ENCODE results near the gene FAM25A.
"Not testable (repeated sequence)": the region's sequence is repeated elsewhere in the genome, so short reads cannot be mapped to it uniquely, and the experiment has no call there.

The FAM25A gene

DNA sequence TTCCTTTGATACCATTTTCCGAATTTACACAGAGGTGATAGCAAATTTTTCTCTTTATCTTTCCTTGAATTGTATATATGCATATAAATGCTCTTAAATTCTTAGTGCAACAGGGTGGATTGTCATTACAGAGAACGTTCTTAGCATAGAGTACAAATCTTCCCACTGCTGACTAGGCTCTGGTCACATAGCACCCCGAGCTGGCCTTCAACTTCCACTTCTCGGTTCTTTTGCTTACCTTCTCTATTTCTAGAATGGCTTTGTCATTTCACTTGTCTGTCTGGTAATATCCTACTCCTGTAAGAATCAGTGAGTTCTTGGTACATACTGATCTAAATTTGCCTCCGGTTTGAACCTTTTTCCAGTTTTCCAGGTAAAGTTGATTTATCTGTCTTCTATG, 38.4 kb upstream of the FAM25A start:
- H3K27me3 ChIP-seq (ENCODE audit: control insufficient read depth, insufficient read depth, low read length), result no peaks in the 10 kb centered on the region
- no peak overlapping the region for H3K4me3 ChIP-seq (ENCODE audit: low read length)
- DNase-seq (ENCODE audit: low read depth, low spot score), result no peak
- no peak overlapping the region for H3K27ac ChIP-seq (ENCODE audit: low read length)
- H3K9me3 ChIP-seq (ENCODE audit: control insufficient read depth, insufficient read depth, low read length), result no peaks in the 10 kb centered on the region
- H3K36me3 ChIP-seq (ENCODE audit: control insufficient read depth, insufficient read depth, low read length), result no peaks in the 10 kb centered on the region
- no peaks in the 10 kb centered on the region for H3K4me1 ChIP-seq (ENCODE audit: control insufficient read depth, insufficient read depth, low read length)
- no CpG with 5 or more reads among the region's 5 CpGs for WGBS (ENCODE audit: insufficient coverage, insufficient read length)

DNA sequence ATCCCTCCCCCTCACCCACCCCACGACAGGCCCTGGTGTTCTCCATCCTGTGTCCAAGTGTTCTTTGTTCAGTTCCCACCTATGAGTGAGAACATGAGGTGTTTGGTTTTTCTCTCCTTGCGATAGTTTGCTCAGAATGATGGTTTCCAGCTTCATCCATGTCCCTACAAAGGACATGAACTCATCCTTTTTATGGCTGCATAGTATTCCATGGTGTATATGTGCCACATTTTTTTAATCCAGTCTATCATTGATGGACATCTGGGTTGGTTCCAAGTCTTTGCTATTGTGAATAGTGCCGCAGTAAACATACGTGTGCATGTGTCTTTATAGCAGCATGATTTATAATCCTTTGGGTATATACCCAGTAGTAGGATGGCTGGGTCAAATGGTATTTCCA, 35.6 kb upstream of the FAM25A start:
- not testable (repeated sequence) for H3K4me1 ChIP-seq (ENCODE audit: control insufficient read depth, insufficient read depth, low read length); H3K27me3 ChIP-seq (ENCODE audit: control insufficient read depth, insufficient read depth, low read length); H3K4me3 ChIP-seq (ENCODE audit: low read length); H3K36me3 ChIP-seq (ENCODE audit: control insufficient read depth, insufficient read depth, low read length); H3K27ac ChIP-seq (ENCODE audit: low read length); H3K9me3 ChIP-seq (ENCODE audit: control insufficient read depth, insufficient read depth, low read length); DNase-seq (ENCODE audit: low read depth, low spot score)
- no CpG with 5 or more reads among the region's 4 CpGs for WGBS (ENCODE audit: insufficient coverage, insufficient read length)

DNA sequence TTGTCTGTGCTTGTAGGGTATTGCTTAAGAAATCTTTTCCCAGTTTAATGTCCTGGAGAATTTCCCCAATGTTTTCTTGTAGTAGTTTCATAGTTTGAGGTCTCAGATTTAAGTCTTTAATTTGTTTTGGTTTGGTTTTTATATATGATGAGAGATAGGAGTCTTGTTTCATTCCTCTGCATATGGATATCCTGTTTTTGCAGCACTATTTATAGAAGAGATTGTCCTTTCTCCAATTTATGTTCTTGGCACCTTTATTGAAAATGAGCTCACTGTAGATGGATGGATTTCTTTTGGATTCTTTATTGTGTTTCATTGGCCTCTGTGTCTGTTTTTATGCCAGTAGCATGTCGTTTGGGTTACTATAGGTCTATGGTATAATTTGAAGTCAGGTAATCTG, 31.6 kb upstream of the FAM25A start:
- WGBS (ENCODE audit: insufficient coverage, insufficient read length), result no CpG with 5 or more reads among the region's 1 CpG
- DNase-seq (ENCODE audit: low read depth, low spot score), result no peak
- Histone ChIP-seq H3K27ac (ENCODE audit: low read length) (no peak overlapping the region), H3K9me3 (ENCODE audit: control insufficient read depth, insufficient read depth, low read length) (no peaks in the 10 kb centered on the region), H3K4me1 (ENCODE audit: control insufficient read depth, insufficient read depth, low read length) (0 out of 2 replicates have a peak, but pooled peaks cover 1% of the 10 kb centered on the region), H3K27me3 (ENCODE audit: control insufficient read depth, insufficient read depth, low read length) (no peaks in the 10 kb centered on the region), H3K36me3 (ENCODE audit: control insufficient read depth, insufficient read depth, low read length) (no peaks in the 10 kb centered on the region), H3K4me3 (ENCODE audit: low read length) (no peak overlapping the region)

DNA sequence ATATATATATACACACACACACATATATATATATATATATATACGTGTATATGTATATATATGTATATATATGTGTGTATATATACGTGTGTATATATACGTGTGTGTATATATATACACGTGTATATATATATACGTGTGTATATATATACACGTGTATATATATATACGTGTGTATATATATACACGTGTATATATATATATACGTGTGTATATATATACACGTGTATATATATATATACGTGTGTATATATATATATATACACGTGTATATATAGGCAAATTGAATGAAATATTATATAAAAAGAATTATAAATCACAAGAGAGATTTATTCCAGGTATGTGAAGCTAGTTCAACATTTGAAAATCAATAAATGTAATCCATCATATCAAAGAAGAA, 28.7 kb upstream of the FAM25A start:
- H3K4me3 ChIP-seq (ENCODE audit: low read length); H3K4me1 ChIP-seq (ENCODE audit: control insufficient read depth, insufficient read depth, low read length); DNase-seq (ENCODE audit: low read depth, low spot score); H3K27me3 ChIP-seq (ENCODE audit: control insufficient read depth, insufficient read depth, low read length); H3K27ac ChIP-seq (ENCODE audit: low read length); H3K9me3 ChIP-seq (ENCODE audit: control insufficient read depth, insufficient read depth, low read length); H3K36me3 ChIP-seq (ENCODE audit: control insufficient read depth, insufficient read depth, low read length): not testable (repeated sequence)
- no CpG with 5 or more reads among the region's 12 CpGs for WGBS (ENCODE audit: insufficient coverage, insufficient read length)

DNA sequence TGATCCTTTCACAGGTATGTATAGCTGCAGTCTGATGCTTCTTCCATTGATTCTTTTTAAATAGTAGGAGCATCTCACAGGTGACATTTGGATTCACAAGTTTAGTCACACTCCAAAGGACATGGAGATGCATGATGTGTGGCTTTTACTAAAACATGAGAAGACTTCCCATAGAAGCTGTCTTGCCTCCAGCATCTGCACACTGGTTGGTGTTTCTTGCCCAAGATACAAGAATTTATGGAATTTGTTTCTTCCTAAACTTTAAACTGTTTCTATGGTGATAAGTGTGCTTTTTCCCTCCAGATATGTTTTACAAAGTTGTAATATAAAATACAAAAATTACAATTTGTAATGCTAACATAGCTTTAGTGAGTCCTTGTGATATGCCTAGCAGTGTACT, 27.6 kb upstream of the FAM25A start:
- Histone ChIP-seq H3K27me3 (ENCODE audit: control insufficient read depth, insufficient read depth, low read length) (no peaks in the 10 kb centered on the region), H3K27ac (ENCODE audit: low read length) (no peak overlapping the region), H3K4me1 (ENCODE audit: control insufficient read depth, insufficient read depth, low read length) (no peaks in the 10 kb centered on the region), H3K36me3 (ENCODE audit: control insufficient read depth, insufficient read depth, low read length) (no peaks in the 10 kb centered on the region), H3K4me3 (ENCODE audit: low read length) (no peak overlapping the region), H3K9me3 (ENCODE audit: control insufficient read depth, insufficient read depth, low read length) (no peaks in the 10 kb centered on the region)
- DNase-seq (ENCODE audit: low read depth, low spot score), result no peak

DNA sequence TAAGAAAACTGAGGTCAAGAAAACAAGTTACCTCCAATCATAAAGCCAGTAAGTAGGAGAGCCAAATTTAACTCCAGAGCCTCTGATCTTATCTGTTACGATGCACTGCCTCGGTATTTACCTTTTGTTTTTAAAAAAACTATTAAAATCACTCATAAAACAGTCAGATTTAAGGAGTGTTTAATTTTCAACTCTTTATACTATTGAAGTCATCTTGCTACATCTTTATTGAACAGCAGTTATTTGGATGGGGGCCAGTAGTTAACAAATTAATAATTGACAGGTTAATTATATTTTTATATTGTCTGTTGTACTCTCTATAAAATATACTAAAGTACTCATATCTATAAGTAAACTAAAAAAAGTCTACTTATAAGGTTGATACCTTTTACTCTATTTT, 27.2 kb upstream of the FAM25A start:
- no peaks in the 10 kb centered on the region for H3K9me3 ChIP-seq (ENCODE audit: control insufficient read depth, insufficient read depth, low read length)
- DNase-seq (ENCODE audit: low read depth, low spot score), result no peak
- H3K27me3 ChIP-seq (ENCODE audit: control insufficient read depth, insufficient read depth, low read length), result no peaks in the 10 kb centered on the region
- H3K27ac ChIP-seq (ENCODE audit: low read length), result no peak overlapping the region
- H3K4me1 ChIP-seq (ENCODE audit: control insufficient read depth, insufficient read depth, low read length), result no peaks in the 10 kb centered on the region
- no CpG with 5 or more reads among the region's 2 CpGs for WGBS (ENCODE audit: insufficient coverage, insufficient read length)
- no peak overlapping the region for H3K4me3 ChIP-seq (ENCODE audit: low read length)
- no peaks in the 10 kb centered on the region for H3K36me3 ChIP-seq (ENCODE audit: control insufficient read depth, insufficient read depth, low read length)

DNA sequence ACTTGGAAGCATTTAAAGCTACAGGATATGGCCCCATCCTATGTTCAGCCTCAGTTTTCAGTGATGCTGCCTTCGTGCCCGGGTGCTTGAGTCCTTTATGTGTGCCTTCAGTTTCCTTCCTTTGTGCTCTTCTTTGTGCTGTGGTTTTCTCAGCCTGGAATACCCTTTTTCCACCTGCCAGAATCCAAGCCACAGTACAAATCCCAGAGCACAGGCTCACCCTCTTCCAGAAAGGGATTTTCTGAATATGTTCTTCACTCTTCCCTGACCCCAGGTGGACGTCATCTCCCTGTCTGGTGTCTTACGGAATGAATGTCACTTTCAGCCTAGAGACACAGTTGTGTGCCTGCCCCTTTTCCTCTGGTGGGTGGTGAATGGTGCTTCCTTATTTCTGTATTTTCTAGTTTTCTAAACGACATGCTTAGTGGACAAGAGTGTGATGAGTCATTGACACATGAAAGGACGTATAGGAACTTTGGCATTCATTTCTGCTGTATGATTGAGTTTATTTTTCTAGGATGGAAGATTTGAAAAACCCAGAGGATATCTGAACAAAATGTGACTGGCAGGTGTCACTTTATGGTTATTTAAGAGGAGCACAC, 20.2 kb upstream of the FAM25A start:
- not testable (repeated sequence) for H3K4me3 ChIP-seq (ENCODE audit: low read length); H3K4me1 ChIP-seq (ENCODE audit: control insufficient read depth, insufficient read depth, low read length); H3K36me3 ChIP-seq (ENCODE audit: control insufficient read depth, insufficient read depth, low read length); H3K27me3 ChIP-seq (ENCODE audit: control insufficient read depth, insufficient read depth, low read length); H3K27ac ChIP-seq (ENCODE audit: low read length); H3K9me3 ChIP-seq (ENCODE audit: control insufficient read depth, insufficient read depth, low read length); DNase-seq (ENCODE audit: low read depth, low spot score)
- WGBS (ENCODE audit: insufficient coverage, insufficient read length), result no CpG with 5 or more reads among the region's 6 CpGs

DNA sequence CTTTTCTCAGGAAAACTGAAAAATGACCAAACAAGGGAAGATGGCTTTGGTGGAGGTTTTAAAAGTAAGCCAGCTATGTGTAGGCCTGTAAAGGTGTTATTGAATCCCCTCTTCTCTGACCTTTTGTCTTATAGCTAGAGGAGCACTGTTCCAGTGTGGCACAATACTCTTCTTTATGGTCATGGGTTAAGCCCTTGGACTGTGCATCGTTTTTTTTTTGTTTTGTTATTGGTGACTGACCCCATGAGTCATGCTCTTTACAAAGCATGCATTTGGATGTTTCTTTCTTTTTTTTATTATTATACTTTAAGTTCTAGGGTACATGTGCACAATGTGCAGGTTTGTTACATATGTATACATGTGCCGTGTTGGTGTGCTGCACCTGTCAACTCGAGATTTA, 19.6 kb upstream of the FAM25A start:
- DNase-seq (ENCODE audit: low read depth, low spot score), result no peak
- Histone ChIP-seq H3K36me3 (ENCODE audit: control insufficient read depth, insufficient read depth, low read length) (no peaks in the 10 kb centered on the region), H3K4me3 (ENCODE audit: low read length) (no peak overlapping the region), H3K27ac (ENCODE audit: low read length) (no peak overlapping the region), H3K27me3 (ENCODE audit: control insufficient read depth, insufficient read depth, low read length) (no peaks in the 10 kb centered on the region), H3K9me3 (ENCODE audit: control insufficient read depth, insufficient read depth, low read length) (no peaks in the 10 kb centered on the region), H3K4me1 (ENCODE audit: control insufficient read depth, insufficient read depth, low read length) (no peaks in the 10 kb centered on the region)
- no CpG with 5 or more reads among the region's 3 CpGs for WGBS (ENCODE audit: insufficient coverage, insufficient read length)

DNA sequence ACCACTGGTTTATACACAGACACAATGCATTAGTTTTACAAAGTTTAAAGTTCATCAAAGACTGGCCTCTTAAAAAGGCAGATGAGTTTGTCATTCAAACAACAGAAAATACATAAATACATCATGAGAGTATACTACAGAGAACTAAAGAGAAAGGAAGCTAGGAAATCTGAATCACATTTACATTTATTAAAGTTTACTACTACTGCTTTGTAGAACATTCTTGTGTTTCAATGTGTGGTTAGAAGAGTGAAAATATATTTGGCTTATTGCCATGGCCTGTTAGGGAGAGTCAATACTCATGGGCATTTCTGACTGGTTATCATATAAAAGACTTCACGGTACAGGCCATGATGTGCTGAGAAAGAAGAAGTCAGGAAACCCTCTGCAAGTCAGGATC, 13.0 kb upstream of the FAM25A start:
- no CpG with 5 or more reads among the region's 1 CpG for whole genome bisulfite sequencing (ENCODE audit: insufficient coverage, insufficient read length)
- not testable (repeated sequence) for H3K4me3 ChIP-seq (ENCODE audit: low read length); H3K36me3 ChIP-seq (ENCODE audit: control insufficient read depth, insufficient read depth, low read length); H3K27ac ChIP-seq (ENCODE audit: low read length); H3K4me1 ChIP-seq (ENCODE audit: control insufficient read depth, insufficient read depth, low read length); H3K9me3 ChIP-seq (ENCODE audit: control insufficient read depth, insufficient read depth, low read length); H3K27me3 ChIP-seq (ENCODE audit: control insufficient read depth, insufficient read depth, low read length); DNase-seq (ENCODE audit: low read depth, low spot score)

DNA sequence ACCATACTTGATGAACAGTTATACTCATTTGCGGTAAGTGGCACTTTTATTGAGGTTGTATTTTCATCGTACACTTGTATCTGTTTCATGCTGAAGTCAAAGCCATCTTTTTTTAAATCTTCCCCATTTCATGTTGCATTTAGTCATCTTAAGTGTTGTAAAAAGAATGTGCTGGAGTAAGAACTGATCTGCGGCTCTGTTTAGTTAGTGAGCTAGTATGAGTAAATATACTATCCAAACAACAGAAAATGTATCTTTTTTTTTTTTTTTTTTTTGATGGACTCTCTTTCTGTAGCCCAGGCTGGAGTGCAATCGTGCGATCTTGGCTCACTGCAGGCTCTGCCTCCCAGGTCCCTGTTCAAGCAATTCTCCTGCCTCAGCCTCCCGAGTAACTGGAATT, 12.4 kb upstream of the FAM25A start:
- H3K9me3 ChIP-seq (ENCODE audit: control insufficient read depth, insufficient read depth, low read length); H3K27me3 ChIP-seq (ENCODE audit: control insufficient read depth, insufficient read depth, low read length); H3K36me3 ChIP-seq (ENCODE audit: control insufficient read depth, insufficient read depth, low read length); H3K4me3 ChIP-seq (ENCODE audit: low read length); H3K27ac ChIP-seq (ENCODE audit: low read length); DNase-seq (ENCODE audit: low read depth, low spot score); H3K4me1 ChIP-seq (ENCODE audit: control insufficient read depth, insufficient read depth, low read length): not testable (repeated sequence)
- WGBS (ENCODE audit: insufficient coverage, insufficient read length), result no CpG with 5 or more reads among the region's 6 CpGs

DNA sequence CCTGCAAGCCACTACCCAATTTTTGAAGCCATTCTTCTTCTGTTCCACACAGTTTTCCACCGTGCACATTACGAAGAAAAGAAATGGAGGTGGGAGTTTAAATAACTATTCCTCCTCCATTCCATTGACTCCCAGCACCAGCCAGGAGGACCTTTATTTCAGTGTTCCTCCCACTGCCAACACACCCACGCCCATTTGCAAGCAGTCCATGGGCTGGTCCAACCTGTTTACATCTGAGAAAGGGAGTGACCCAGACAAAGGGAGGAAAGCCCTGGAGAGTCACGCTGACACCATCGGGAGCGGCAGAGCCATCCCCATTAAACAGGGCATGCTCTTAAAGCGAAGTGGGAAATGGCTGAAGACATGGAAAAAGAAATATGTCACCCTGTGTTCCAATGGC, 11.8 kb upstream of the FAM25A start:
- H3K36me3 ChIP-seq (ENCODE audit: control insufficient read depth, insufficient read depth, low read length); H3K27me3 ChIP-seq (ENCODE audit: control insufficient read depth, insufficient read depth, low read length); H3K4me1 ChIP-seq (ENCODE audit: control insufficient read depth, insufficient read depth, low read length); DNase-seq (ENCODE audit: low read depth, low spot score); H3K9me3 ChIP-seq (ENCODE audit: control insufficient read depth, insufficient read depth, low read length); H3K4me3 ChIP-seq (ENCODE audit: low read length); H3K27ac ChIP-seq (ENCODE audit: low read length): not testable (repeated sequence)
- no CpG with 5 or more reads among the region's 7 CpGs for WGBS (ENCODE audit: insufficient coverage, insufficient read length)

All from iPS DF 6.9 (cell line).